DOHH2 (cell line): ENCODE measurements around the gene ZMIZ1.

Experiments used
- CTCF ChIP-seq: fragments of 200-600 bp; sonication (generic); IDR thresholded peaks from one replicate; pipeline ENCODE4 v1.5.1; 2014; ENCODE audit warnings: antibody characterized with exemption, mild to moderate bottlenecking, low read depth, low read length; ENCODE audit not compliant: poor library complexity, severe bottlenecking
- EZH2phosphoT487 ChIP-seq: fragments of 200-600 bp; sonication (generic); IDR thresholded peaks from 2 replicates; pipeline ENCODE4 v1.6.1; 2017; ENCODE audit warnings: borderline replicate concordance, mild to moderate bottlenecking, antibody characterized with exemption, low read length, moderate library complexity, mixed read lengths

- TF ChIP-seq CTCF (no peak), EZH2phosphoT487 (no peak)
Observed at GRCh38 chr10:79313911-79314439, 245.2 kb downstream of the ZMIZ1 start.
